Left kidney (tissue), 2 donors: ENCODE results near the gene FOXN3. TPM values are rescaled to one million over a fixed set of nuclear protein-coding genes. Genes with fewer than 3 reads are reported as not detected.

ENCODE experiments used
- DNase-seq: peaks from one replicate; pipeline ENCODE4 v3.0.0-alpha.2; 2013
- polyA plus RNA-seq: library from polyadenylated mRNA; unstranded; fragments of 120-200 nt; gene quantifications from one replicate; pipeline ENCODE4 v1.2.1, GENCODE V29; 2013; ENCODE audit not compliant: insufficient read length

Gene FOXN3
- polyA plus RNA-seq, 1 donor = 32.2 TPM

GRCh38 chr14:89409961-89410360 is 7.1 kb downstream of the FOXN3 start:
- DNase-seq = no peak

- no peak for DNase-seq
These were observed 7.9 kb downstream of the FOXN3 start for GRCh38 chr14:89408907-89409700.

GRCh38 chr14:89407856-89408255 is 9.2 kb downstream of the FOXN3 start:
- DNase-seq = no peak

DNA sequence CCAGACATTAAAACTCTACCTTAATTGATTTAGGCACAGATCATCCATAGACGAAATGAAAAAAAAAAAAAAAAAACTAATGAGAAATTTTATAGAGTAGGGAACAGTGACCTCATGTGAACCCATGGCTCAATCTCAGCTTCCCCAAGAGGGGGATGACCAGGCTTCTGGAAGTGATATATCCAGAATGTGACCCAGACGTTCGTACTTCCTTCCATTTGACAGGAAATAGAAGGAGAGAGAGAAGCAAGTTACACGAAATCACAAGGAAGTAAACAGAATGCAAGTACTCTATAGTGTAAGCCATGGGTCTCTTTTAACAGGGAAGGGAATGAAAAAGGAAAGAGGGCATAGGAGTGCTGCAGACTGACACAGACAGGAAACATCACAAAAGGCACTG is 10.1 kb downstream of the FOXN3 start:
- no peak for DNase-seq

DNA sequence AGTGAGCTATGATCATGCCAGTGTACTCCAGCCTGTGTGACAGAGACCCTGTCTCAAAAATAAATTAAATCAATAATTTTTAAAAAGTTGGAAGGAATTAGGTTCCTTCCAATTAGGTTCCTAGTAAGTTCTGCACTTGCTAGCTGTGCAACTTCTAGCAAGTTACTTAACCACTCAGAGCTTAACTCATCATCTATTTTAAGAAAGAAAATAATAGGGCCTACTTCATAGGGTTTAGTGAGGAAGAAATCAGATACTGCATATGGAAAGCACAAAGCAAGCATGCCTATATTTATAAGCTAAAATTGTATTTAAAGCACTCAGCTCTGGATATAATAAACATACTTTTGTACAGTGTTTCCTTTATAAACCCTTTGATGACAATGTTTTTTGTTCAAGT is 10.7 kb downstream of the FOXN3 start:
- DNase-seq = no peak

GRCh38 chr14:89405712-89406111 is 11.3 kb downstream of the FOXN3 start:
- DNase-seq = no peak

GRCh38 chr14:89402363-89402762 is 14.7 kb downstream of the FOXN3 start:
- no peak for DNase-seq

- no peak for DNase-seq
These were observed 15.3 kb downstream of the FOXN3 start for GRCh38 chr14:89401761-89402160.

- no peak for DNase-seq
These were observed 15.8 kb downstream of the FOXN3 start for GRCh38 chr14:89401241-89401640.

DNA sequence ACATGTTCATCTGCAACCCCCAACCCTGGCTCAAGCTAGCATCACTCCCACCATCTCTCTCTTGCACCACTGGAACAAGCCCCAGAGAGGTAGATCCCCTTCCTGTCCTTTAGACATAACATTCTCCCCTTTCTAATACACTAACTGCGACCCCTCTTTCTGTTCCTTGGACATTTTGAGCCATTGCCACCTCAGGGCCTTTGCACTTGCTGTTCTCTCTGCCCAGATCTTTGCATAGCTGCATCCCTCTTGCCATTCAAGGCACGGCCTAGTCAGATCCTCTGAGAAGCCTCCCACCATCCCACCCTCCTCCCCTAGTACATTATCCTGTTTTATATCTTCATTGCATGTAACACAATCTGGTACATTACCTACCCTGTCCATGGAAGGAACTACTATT is 16.5 kb downstream of the FOXN3 start:
- no peak for DNase-seq

DNA sequence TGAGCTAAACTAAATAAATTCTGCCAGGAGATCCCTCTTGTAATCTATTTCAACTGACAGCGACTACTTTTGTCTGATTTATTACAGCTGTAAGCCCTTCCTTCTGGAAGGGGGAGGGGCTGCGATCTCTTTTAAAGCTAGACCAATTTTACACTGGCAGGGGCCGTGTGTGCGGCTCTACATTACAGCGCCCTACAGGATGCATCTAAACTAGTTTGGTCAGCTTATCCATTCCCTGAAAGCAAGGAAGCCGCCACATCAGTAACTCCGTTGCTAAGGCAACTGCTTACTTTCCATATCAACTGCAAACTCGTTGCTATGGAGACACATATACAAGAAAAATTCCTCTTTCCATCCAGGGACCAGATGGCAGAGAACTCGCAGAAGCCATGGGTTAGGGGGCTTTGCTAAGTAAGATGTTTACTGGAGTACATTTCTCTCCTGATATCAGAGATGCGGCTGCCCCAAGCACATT is 17.4 kb downstream of the FOXN3 start:
- DNase-seq = peak; percentile 77

GRCh38 chr14:89399157-89399556 is 17.9 kb downstream of the FOXN3 start:
- DNase-seq = no peak

GRCh38 chr14:89397569-89398230 is 19.3 kb downstream of the FOXN3 start:
- no peak for DNase-seq

DNA sequence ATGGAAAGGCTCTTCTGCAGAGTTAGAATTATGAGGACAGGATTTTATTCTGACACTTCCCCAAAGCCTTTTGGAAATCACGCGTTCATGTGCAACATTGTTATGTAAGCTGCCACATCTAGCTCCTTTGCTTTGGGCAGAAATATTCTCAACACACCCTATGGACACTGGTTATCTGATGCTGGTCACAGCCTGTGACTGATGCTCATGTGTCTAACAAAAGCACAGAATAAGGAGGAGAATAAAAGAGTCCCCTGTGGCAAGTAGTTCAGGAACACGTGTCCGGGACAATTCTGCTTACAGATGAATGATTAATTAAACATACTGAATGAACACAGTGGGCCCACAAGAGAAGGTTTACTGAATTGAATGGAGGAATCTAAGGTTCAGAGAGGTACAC is 22.1 kb downstream of the FOXN3 start:
- DNase-seq = no peak

- DNase-seq = no peak
These were observed 23.7 kb downstream of the FOXN3 start for GRCh38 chr14:89393222-89393745.

GRCh38 chr14:89392181-89392580 is 24.9 kb downstream of the FOXN3 start:
- DNase-seq = no peak

- DNase-seq = no peak
These were observed 25.5 kb downstream of the FOXN3 start for GRCh38 chr14:89391556-89391955.

- no peak for DNase-seq
These were observed 25.9 kb downstream of the FOXN3 start for GRCh38 chr14:89391123-89391522.

DNA sequence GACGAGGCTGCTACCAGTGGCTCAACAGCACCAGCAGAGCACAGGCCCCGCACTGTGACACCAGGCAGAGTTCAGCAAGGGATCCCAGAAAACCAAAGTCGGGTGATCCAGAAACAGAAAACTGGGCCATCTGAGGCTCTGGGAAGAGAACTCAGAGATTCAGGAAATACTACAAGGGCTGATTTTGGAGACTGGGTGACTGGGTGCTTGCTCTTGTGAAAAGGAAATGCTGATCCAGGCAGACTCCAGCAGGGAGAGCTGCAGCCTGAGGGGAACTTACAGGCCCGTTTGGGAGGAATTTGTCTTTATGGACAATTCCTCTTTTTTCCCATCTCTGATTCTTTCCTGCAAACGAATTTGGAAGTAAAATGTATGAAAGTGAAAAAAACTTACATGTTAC is 28.2 kb downstream of the FOXN3 start:
- DNase-seq = no peak

DNA sequence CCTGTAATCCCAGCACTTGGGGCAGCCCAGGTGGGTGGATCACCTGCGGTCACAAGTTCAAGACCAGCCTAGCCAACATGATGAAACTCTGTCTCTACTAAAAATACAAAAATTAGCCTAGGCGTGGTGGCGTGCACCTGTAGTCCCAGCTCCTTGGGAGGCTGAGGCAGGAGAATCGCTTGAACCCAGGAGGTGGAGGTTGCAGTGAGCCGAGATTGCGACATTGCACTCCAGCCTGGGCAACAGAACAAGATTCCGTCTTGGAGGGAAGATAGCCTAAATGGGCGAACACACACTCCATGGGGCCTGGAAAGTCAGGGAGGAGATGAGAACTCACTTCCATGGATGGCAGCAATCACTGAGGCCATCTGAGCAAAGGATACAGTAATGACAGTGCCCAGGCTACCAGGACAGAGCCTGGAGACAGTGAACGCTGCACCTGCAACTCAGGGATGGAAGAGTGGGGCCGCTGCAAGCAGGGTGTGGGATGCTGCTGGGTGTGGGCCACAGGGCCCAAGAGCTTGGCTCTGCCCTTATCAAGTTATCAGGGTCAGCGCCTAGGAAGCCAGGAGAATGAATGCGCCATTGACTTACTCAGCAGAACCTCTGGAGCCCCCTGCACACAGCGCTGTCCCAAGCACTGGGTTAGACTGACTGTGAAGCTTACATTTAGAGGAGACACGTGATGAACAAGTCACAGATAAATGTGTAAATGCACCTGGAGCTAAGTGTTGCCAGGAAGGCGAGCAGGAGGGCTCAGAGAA is 28.9 kb downstream of the FOXN3 start:
- DNase-seq = no peak

DNA sequence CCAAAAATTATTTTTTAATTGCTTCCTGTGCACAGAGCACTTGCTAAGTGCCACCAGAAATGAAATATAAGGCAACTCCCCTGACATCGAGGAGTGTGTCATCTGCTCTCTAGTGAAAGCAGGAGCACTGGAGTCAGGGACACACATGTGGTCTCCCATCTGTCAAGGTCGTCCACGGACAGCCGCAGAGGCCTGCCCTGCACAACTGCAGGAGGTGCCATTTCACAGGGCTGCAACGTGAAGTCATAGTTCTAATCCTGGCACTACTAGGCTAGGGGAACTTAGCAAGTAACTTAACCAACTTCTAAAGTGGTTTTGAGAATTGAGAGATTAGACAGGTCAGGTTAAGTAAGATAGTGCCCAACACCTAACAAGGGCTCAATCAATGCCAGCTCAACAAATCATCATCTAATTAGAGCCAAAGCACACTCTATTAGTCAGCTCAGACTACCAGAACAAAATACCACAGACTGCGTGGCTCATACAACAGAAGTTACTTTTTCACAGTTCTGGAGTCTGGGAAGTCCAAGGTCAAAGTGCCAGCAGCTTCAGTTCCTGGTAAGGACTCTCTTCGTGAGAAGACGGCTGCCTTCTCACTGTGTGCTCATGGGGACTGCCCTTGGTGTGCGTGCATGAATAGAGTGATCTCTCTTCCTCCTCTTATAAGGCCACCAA is 30.7 kb downstream of the FOXN3 start:
- DNase-seq = no peak

DNA sequence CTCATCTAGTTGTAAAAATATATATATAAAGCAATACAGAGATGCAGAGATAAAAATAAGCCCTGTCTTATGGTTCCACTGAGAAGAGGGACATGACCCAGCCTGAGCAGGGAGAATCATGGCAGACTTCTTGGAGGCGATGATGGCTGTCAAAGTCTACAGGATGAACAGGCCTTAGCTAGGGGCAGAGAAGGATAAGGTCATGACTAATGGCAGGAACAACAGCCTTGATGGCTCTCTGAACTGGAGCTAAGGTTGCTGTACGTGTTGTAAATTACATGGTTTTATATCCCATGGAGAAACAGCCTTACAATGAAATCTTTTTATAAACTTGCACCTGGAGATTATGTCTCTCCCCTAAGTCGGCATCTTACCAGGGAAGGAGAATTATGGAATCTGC is 32.4 kb downstream of the FOXN3 start:
- no peak for DNase-seq
